Measurements from ENCODE around the gene PPP2CA. TPM values are rescaled to one million over a fixed set of nuclear protein-coding genes. Genes with fewer than 3 reads are reported as not detected.

The PPP2CA gene
- total and polyA plus RNA-seq, 2 of the 8 experiments (the other 6 are each of a cell fraction or from before 2014, with no cell fraction given): 75.0 to 205 TPM

DNA sequence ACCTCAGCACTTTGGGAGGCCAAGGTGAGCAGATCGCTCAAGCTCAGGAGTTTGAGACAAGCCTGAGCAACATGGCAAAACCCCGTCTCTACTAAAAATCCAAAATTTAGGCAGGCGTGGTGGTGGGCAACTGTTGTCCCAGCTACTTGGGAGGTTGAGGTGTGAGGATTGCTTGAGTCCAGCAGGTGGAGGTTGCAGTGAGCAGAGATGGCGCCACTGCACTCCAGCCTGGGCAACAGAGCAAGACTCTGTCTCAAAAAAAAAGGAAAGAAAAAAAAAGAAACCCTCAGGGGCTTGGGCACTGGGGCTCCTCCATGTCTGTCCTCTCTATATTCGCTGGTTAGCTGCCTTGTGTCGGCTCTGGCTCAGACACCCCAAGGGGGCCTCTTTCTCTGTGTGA is 10.9 kb upstream of the PPP2CA start:
- no peak overlapping the region for H4K8ac ChIP-seq (ENCODE audit: extremely low read depth, insufficient read depth, low read length)
- H3K36me3 ChIP-seq (ENCODE audit: control insufficient read depth in 2 of 4, insufficient read depth in 4 of 4, low read length in 3 of 4): no peaks in the 10 kb centered on the region
- no peak overlapping the region for H3K56ac ChIP-seq (replicated peaks; ENCODE audit: insufficient read length, low read depth, low read length)
- no peak overlapping the region for H3K4me3 ChIP-seq (ENCODE audit: extremely low read depth in 1 of 4, insufficient read depth in 2 of 4, low read depth in 3 of 4, low read length in 4 of 4)
- no peak overlapping the region for H2BK20ac ChIP-seq (ENCODE audit: low read length)
- no peak for FAIRE-seq
- H2BK120ac ChIP-seq (replicated peaks; ENCODE audit: low read depth, low read length): no peak overlapping the region
- ChIA-PET CTCF (ENCODE audit: partially characterized antibody) (interaction anchor here (0.6 to 2.7 kb wide), 9 partner anchors 10 to 197 kb away, joined by 3 to 20 read pairs (median 5); partner anchors contain the start of gene PPP2CA), POLR2A (ENCODE audit: partially characterized antibody) (interaction anchor here (1.0 to 4.1 kb wide), 4 partner anchors 10 to 61 kb away, joined by 4 to 17 read pairs (median 7); partner anchors contain the start of gene PPP2CA)
- no peak overlapping the region for H3K27ac ChIP-seq (ENCODE audit: low read depth, low read length)
- no peaks in the 10 kb centered on the region for H3K23me2 ChIP-seq (ENCODE audit: low read depth, low read length)
- no peaks in the 10 kb centered on the region for H4K20me1 ChIP-seq (replicated peaks in 1 of 2; ENCODE audit: control insufficient read depth in 1 of 2, insufficient read depth in 2 of 2, low read length in 2 of 2)
- H3K4ac ChIP-seq (replicated peaks; ENCODE audit: insufficient read length, low read depth, low read length): no peak overlapping the region
- no peak overlapping the region for H4K91ac ChIP-seq (replicated peaks; ENCODE audit: insufficient read length, low read length)
- H3K18ac ChIP-seq (ENCODE audit: extremely low read depth, low read length): no peak overlapping the region
- H3K4me2 ChIP-seq (ENCODE audit: insufficient read depth in 1 of 2, low read depth in 2 of 2, low read length in 2 of 2): no peak overlapping the region
- H3K79me1 ChIP-seq (ENCODE audit: low read depth, low read length): no peaks in the 10 kb centered on the region
- H3K14ac ChIP-seq (ENCODE audit: insufficient read length): no peak overlapping the region
- no peak overlapping the region for H2BK12ac ChIP-seq (ENCODE audit: low read depth, low read length)
- no peak overlapping the region for H2BK5ac ChIP-seq (ENCODE audit: low read depth, low read length)
- no peak for DNase-seq (ENCODE audit: low read depth in 1 of 2, low spot score in 2 of 2)
- H4K5ac ChIP-seq (ENCODE audit: insufficient read length, low read depth, low read length): no peak overlapping the region
- H3K9ac ChIP-seq (replicated peaks in 1 of 4; ENCODE audit: extremely low read depth in 1 of 4, low read depth in 3 of 4, low read length in 3 of 4): no peak overlapping the region
- no peak overlapping the region for H3K23ac ChIP-seq (ENCODE audit: insufficient read length)
- H3K9me3 ChIP-seq (ENCODE audit: insufficient read depth in 2 of 2, low read depth in 1 of 2, low read length in 1 of 2): no peaks in the 10 kb centered on the region
- no peak overlapping the region for H2AFZ ChIP-seq (ENCODE audit: low read length)
- no peak overlapping the region for H2AK5ac ChIP-seq (ENCODE audit: low read depth, low read length)
- WGBS, 2 experiments (ENCODE audit: extremely low coverage in 1 of 2, insufficient coverage in 1 of 2, insufficient read length in 1 of 2, insufficient replicate concordance in 2 of 2, low coverage in 1 of 2, low lambda C conversion rate in 2 of 2, missing lambda C conversion rate in 1 of 2): 91% methylated on average over 6 of the region's 6 CpGs; no CpG with 5 or more reads in 1 of the 2 experiments
- no peaks in the 10 kb centered on the region for H3K79me2 ChIP-seq (ENCODE audit: control insufficient read depth in 1 of 2, insufficient read depth in 2 of 2, low read length in 2 of 2)
- no peaks in the 10 kb centered on the region for H3K27me3 ChIP-seq (replicated peaks in 1 of 4; ENCODE audit: control insufficient read depth in 3 of 4, extremely low read depth in 1 of 4, insufficient read depth in 3 of 4, low read length in 3 of 4)
- H3K4me1 ChIP-seq (replicated peaks in 1 of 4; ENCODE audit: control insufficient read depth in 3 of 4, insufficient read depth in 4 of 4, low read length in 3 of 4): peaks cover 0 to 6% (median 3%) of the 10 kb centered on the region in 4 experiments; a peak in 3 of 7 replicates
- H2BK15ac ChIP-seq (ENCODE audit: low read length): no peak overlapping the region
- TF ChIP-seq TAF1 (IDR thresholded peaks at IDR 0.05; ENCODE audit: low read depth, low read length) (no peak), KDM4A (IDR thresholded peaks at IDR 0.05; ENCODE audit: low read depth, low read length, severe bottlenecking) (no peak), SUZ12 (IDR thresholded peaks at IDR 0.05; ENCODE audit: low read length) (no peak), SIX5 (IDR thresholded peaks at IDR 0.05; ENCODE audit: low read depth, low read length) (no peak), SAP30 (IDR thresholded peaks at IDR 0.05; ENCODE audit: insufficient read depth, insufficient replicate concordance, low read length) (no peak), RXRA (IDR thresholded peaks at IDR 0.05; ENCODE audit: insufficient read depth, low read depth, low read length) (no peak), GABPA (IDR thresholded peaks at IDR 0.05; ENCODE audit: borderline replicate concordance, insufficient read depth, low read length) (no peak), TEAD4 (IDR thresholded peaks at IDR 0.05; ENCODE audit: low read depth, low read length) (no peak), SIRT6 (IDR thresholded peaks at IDR 0.05; ENCODE audit: low read length) (no peak), CTBP2 (IDR thresholded peaks at IDR 0.05; ENCODE audit: borderline replicate concordance, insufficient read depth, insufficient read length, low read length) (no peak), RBBP5 (IDR thresholded peaks at IDR 0.05; ENCODE audit: borderline replicate concordance, low read depth, low read length) (no peak), KDM5A (IDR thresholded peaks at IDR 0.05; ENCODE audit: low read length) (no peak)
- TF ChIP-seq, protein P1, sequence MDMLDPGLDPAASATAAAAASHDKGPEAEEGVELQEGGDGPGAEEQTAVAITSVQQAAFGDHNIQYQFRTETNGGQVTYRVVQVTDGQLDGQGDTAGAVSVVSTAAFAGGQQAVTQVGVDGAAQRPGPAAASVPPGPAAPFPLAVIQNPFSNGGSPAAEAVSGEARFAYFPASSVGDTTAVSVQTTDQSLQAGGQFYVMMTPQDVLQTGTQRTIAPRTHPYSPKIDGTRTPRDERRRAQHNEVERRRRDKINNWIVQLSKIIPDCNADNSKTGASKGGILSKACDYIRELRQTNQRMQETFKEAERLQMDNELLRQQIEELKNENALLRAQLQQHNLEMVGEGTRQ (IDR thresholded peaks at IDR 0.05; ENCODE audit: low read length): no peak
